Islet of Langerhans (tissue), 1 donor: Measurements from ENCODE around the gene SEM1.
"Not testable (repeated sequence)": the region's sequence is repeated elsewhere in the genome, so short reads cannot be mapped to it uniquely, and the experiment has no call there.

Experiments used
- FAIRE-seq: peaks from one replicate; lab custom pipeline; 2011; peaks lifted over from hg19 to GRCh38; lab: Jason Lieb, UNC

Gene SEM1

GRCh38 chr7:96662151-96662550 is 47.5 kb downstream of the SEM1 start:
- FAIRE-seq: not testable (repeated sequence)

DNA sequence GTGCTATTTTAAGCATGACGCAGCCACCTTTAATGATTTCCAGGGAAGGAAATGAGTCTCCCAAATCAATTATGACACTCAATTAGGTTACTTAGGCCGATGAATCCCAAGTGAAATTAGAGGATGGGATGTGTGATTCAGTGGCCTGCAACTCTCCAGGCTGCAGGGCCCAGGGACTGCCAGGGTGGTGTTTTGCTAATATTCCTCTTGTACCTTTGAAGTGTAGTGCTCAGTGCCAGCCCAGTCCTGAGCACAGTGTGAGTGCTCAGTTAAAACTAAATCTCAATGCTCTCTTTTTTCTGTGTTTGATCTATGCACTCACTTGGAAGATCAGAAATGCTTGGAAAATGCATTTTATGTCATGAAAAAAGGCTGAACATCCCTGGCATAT is 51.6 kb downstream of the SEM1 start:
- FAIRE-seq: no peak

GRCh38 chr7:96657347-96658021 is 52.2 kb downstream of the SEM1 start:
- FAIRE-seq: no peak

- FAIRE-seq: no peak
Observed at GRCh38 chr7:96655956-96656355, 53.7 kb downstream of the SEM1 start.

DNA sequence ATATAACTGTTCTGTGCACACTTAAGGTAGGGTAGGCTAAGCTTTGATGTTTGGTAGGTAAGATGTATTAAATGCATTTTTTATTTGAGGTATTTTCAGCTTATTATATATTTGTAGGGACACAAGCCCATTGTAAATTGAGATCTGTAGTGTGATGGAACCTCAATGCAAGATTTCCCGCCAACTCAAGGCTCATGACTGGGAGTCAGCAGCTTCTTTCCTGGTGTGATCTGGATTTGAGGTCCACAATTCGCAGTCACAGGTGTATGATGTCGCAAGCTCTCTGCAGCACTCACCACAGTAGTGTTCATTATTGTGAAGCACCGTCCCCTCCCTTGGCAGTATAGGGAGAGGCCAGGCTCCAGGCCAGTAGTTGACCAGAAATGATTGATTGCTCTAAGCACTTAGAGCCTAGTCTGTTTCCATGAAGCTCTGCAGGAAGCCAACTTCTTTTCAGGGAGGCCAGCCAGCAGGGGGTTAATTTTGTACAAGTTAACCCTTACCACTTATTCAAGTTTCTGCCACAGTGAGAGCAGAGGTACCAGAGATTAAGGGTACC is 54.9 kb downstream of the SEM1 start:
- no peak for FAIRE-seq

GRCh38 chr7:96649981-96650380 is 59.7 kb downstream of the SEM1 start:
- no peak for FAIRE-seq

DNA sequence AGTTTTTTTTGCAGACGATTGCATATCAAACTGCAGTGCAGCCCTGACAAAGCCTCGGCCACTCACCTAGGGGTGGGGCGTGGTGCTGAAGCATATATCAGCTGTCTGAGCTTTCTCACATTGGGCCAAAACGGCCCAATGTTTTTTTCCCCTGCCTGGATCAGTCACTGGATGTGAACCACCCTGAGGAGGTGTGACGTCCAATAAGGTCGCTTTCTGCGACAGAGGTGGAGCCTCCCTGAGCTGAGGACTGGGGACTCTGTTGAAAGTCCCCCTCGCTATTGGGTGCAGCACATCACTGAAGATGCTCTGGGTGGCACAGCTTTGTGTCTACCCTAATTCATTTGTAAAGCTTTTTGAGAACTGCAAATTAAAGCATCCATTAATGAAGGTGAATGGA is 60.9 kb downstream of the SEM1 start:
- no peak for FAIRE-seq

GRCh38 chr7:96647733-96648132 is 61.9 kb downstream of the SEM1 start:
- no peak for FAIRE-seq

- no peak for FAIRE-seq
Observed at GRCh38 chr7:96645084-96645483, 64.6 kb downstream of the SEM1 start.

- FAIRE-seq: not testable (repeated sequence)
Observed at GRCh38 chr7:96643436-96643835, 66.2 kb downstream of the SEM1 start.

DNA sequence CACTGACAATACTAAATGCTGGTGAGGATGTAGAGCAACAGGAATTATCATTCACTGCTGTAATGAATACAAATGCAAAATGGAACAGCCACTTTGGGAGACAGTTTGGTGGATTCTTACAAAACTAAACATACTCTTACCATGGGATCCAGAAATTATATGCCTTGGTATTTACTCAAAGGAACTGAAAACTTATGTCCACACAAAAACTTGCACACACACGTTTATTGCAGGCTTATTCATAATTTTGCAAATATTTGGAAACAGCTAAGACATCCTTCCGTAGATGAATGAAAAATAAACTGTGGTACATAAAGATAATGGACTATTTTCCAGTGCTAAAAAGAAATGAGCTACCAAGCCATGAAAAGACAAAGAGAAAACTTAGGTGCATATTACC is 69.6 kb downstream of the SEM1 start:
- FAIRE-seq: no peak
